ENCODE data around the gene LGR4.

DNA sequence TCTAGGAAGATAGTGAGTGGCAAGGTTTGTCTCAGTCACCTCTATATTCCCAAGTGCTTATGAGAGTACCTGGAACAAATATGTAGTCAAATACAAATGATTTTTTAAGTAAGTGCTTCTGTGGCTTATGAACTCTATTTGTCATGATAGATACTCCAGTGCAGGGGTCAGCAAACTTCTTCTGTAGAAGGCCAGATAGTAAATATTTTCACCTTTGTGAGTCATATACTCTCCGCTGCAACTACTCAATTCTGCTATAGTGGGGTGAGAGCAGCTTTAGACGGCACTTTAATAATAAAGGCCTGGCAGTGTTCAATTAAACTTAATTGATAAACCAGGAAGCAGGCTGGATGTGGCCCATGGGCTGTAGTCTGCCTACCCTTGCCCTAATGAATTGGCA lies 97.2 kb downstream of the LGR4 start:
- TF ChIP-seq, protein P1, sequence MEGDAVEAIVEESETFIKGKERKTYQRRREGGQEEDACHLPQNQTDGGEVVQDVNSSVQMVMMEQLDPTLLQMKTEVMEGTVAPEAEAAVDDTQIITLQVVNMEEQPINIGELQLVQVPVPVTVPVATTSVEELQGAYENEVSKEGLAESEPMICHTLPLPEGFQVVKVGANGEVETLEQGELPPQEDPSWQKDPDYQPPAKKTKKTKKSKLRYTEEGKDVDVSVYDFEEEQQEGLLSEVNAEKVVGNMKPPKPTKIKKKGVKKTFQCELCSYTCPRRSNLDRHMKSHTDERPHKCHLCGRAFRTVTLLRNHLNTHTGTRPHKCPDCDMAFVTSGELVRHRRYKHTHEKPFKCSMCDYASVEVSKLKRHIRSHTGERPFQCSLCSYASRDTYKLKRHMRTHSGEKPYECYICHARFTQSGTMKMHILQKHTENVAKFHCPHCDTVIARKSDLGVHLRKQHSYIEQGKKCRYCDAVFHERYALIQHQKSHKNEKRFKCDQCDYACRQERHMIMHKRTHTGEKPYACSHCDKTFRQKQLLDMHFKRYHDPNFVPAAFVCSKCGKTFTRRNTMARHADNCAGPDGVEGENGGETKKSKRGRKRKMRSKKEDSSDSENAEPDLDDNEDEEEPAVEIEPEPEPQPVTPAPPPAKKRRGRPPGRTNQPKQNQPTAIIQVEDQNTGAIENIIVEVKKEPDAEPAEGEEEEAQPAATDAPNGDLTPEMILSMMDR (conservative IDR thresholded peaks at IDR 0.05; ENCODE audit: low read length), result no peak
- TF ChIP-seq EZH2phosphoT487 (IDR thresholded peaks at IDR 0.05; ENCODE audit: borderline replicate concordance, low read depth, low read length), result no peak

All from OCI-LY7 (cell line).